Heart left ventricle (tissue), 16 donors: ENCODE results near the gene SLC6A20. TPM values are rescaled to one million over a fixed set of nuclear protein-coding genes. Genes with fewer than 3 reads are reported as not detected.

Experiments used
- ATAC-seq, 4 donors: fragments of 200-7000 bp; cut with Tn5 transposase; one replicate each; pipeline ENCODE4 v1.9.1; 2020 to 2022; ENCODE audit warnings: moderate library complexity in 4 of 4, mild to moderate bottlenecking in 3 of 4, moderate number of reproducible peaks in 1 of 4
- DNase-seq, 5 donors: peaks; one replicate each; pipeline ENCODE4 v3.0.0-alpha.2; 2020
- H3K27ac ChIP-seq, 12 donors: fragments of 200-600 bp; sonication (generic) in 4 of 12; one replicate each; pipeline versions ENCODE4 v1.5.0 to v1.8.0; 2016 to 2022; ENCODE audit warnings: mild to moderate bottlenecking in 2 of 12
- H3K27me3 ChIP-seq, 9 donors: fragments of 200-600 bp; sonication (generic) in 2 of 9; one replicate each; pipeline versions ENCODE4 v1.5.1 to v1.8.0; 2016 to 2022; ENCODE audit warnings: mild to moderate bottlenecking in 3 of 9
- H3K36me3 ChIP-seq, 9 donors: fragments of 200-600 bp; sonication (generic) in 2 of 9; one replicate each; pipeline versions ENCODE4 v1.5.0 to v1.8.0; 2018 to 2022; ENCODE audit warnings: mild to moderate bottlenecking in 2 of 9
- H3K4me1 ChIP-seq, 12 donors: fragments of 200-600 bp; sonication (generic) in 4 of 12; one replicate each; pipeline versions ENCODE4 v1.5.0 to v1.8.0; 2016 to 2022; ENCODE audit warnings: mild to moderate bottlenecking in 3 of 12
- H3K4me3 ChIP-seq, 12 donors: fragments of 200-600 bp; sonication (generic) in 4 of 12; one replicate each; pipeline versions ENCODE4 v1.5.0 to v1.8.0; 2017 to 2022; ENCODE audit warnings: mild to moderate bottlenecking in 9 of 12, moderate library complexity in 4 of 12
- H3K9me3 ChIP-seq, 12 donors: fragments of 200-600 bp; sonication (generic) in 4 of 12; one replicate each; pipeline versions ENCODE4 v1.5.0 to v1.8.0; 2016 to 2022; ENCODE audit warnings: mild to moderate bottlenecking in 1 of 12
- CTCF ChIP-seq, 12 donors: fragments of 200-600 bp; sonication (generic) in 4 of 12; IDR thresholded peaks; one replicate each; pipeline versions ENCODE4 v1.5.0 to v1.8.0; 2018 to 2022; ENCODE audit warnings: antibody characterized with exemption in 12 of 12, mild to moderate bottlenecking in 5 of 12
- POLR2A ChIP-seq, 2 donors: fragments of 450-650 bp; IDR thresholded peaks; one replicate each; pipeline ENCODE4 v1.6.1; 2017; ENCODE audit warnings: antibody characterized with exemption in 2 of 2, mild to moderate bottlenecking in 2 of 2, moderate library complexity in 2 of 2
- WGBS, 4 donors: extraction: QIAGEN DNeasy Blood & Tissue Kit in 2 of 4; methylation state at CpG; one replicate each; pipeline versions ENCODE4 v1.1.5 to v1.1.7; 2013 to 2018; 5-methylcytosine and 5-hydroxymethylcytosine counted together
- intact Hi-C, 10 donors: fragments of 100-400 bp; cut with DNase I; formaldehyde crosslinking; loops; one replicate each; pipeline versions ENCODE4 v1.11.1 to v1.14.2; 2022
- polyA plus RNA-seq, 2 donors: library from polyadenylated mRNA; stranded (reverse); fragments of 200-250 nt; gene quantifications; one replicate each; pipeline ENCODE4 v1.2.3, GENCODE V29; 2013
- total RNA-seq, 9 donors: library from RNA; depleted of rRNA in 2 of 9; stranded (reverse); fragments of >200 nt in 2 of 9; fragmentation: NEBNext Ultra II Directional in 3 of 9; extraction: Animal tissue kit (Norgen Biotek cat#: 25700) in 3 of 9; gene quantifications; one replicate each; pipeline versions ENCODE4 v1.1.0 to v1.2.4, GENCODE V29; 2016 to 2023
- donor health status: ischemic (EF 13 %, LVEDD 7.1; RV severe dilation, severe dysfunction).
- donor health status: healthy with polysubstance abuse.
- donor health status: DM: no; HTN: yes; CAD: no.
- donor health status: DM: no; HTN: no; CAD: no.
- donor health status: ischemic (EF 25% LVEDD 6.9; RV normal size, moderate dysfunction).
- donor health status: ischemic (EF 25% LVEDD 5.7; RV mildly dilated, moderate dysfunction).
- donor health status: healthy.
- donor health status: DM: yes; HTN: yes; CAD: no.
- donor health status: ischemic (EF 35%, LVEDD 5.7; RV mildly dilated, moderate dysfunction).
- donor health status: nonischemic (EF 11% LVEDD 7.7; RV severe dilation, severe dysfunction).
- donor health status: DM: yes; HTN: yes; CAD: no.
- donor health status: PGD.
- donor health status: ischemic (EF 29% LVEDD 5.4; RV normal size, mild dysfunction).
- donor health status: nonischemic (EF 23%, LVEDD 6.1; RV moderate dilation, normal function).

The SLC6A20 gene
- total and polyA plus RNA-seq, 11 donors, result 0.12 to 0.59 (median 0.19) TPM; not detected in 8

GRCh38 chr3:45719655-45720487, 76.5 kb downstream of the SLC6A20 start:
- intact Hi-C loops, result no loop called here
- WGBS, 4 donors, result 70 to 86% (median 79%) methylated on average over 3 of the region's 3 CpGs
- H3K9me3 ChIP-seq, result no peaks in the 10 kb centered on the region
- no peak overlapping the region for H3K27ac ChIP-seq
- peaks cover 0 to 80% (median 69%) of the 10 kb centered on the region in 9 donors for H3K36me3 ChIP-seq
- H3K27me3 ChIP-seq, result no peaks in the 10 kb centered on the region
- no peak for DNase-seq
- no peak for ATAC-seq
- H3K4me1 ChIP-seq, result peaks cover 0 to 16% (median 0%) of the 10 kb centered on the region in 12 donors
- no peak overlapping the region for H3K4me3 ChIP-seq
- TF ChIP-seq POLR2A (IDR thresholded peaks at IDR 0.05) (no peak), CTCF (IDR thresholded peaks at IDR 0.05) (no peak)

- H3K36me3 ChIP-seq, result peaks cover 0 to 88% (median 64%) of the 10 kb centered on the region in 9 donors
- intact Hi-C loops, result no loop called here
- TF ChIP-seq CTCF (IDR thresholded peaks at IDR 0.05), result no peak
- TF ChIP-seq POLR2A (IDR thresholded peaks at IDR 0.05), result no peak
- H3K27ac ChIP-seq, result peak overlapping the region in 9 of 12 donors; percentile 19 to 63 (median 47)
- no peak overlapping the region for H3K4me3 ChIP-seq
- H3K9me3 ChIP-seq, result no peaks in the 10 kb centered on the region
- no peak for DNase-seq
- no peaks in the 10 kb centered on the region for H3K27me3 ChIP-seq
- H3K4me1 ChIP-seq, result peaks cover 0 to 14% (median 0%) of the 10 kb centered on the region in 12 donors
- ATAC-seq, result peak; percentile 53 to 80 (median 60)
- 55 to 70% (median 61%) methylated on average over 3 of the region's 3 CpGs for WGBS, 4 donors
Measured at GRCh38 chr3:45716790-45717336, 79.5 kb downstream of the SLC6A20 start.

- WGBS, 4 donors, result 72 to 97% (median 74%) methylated on average over 2 of the region's 2 CpGs
- TF ChIP-seq POLR2A (IDR thresholded peaks at IDR 0.05) (no peak), CTCF (IDR thresholded peaks at IDR 0.05) (no peak)
- no peak for DNase-seq
- Histone ChIP-seq H3K9me3 (no peaks in the 10 kb centered on the region), H3K27me3 (no peaks in the 10 kb centered on the region), H3K4me1 (peaks cover 0 to 14% (median 0%) of the 10 kb centered on the region in 12 donors), H3K4me3 (no peak overlapping the region), H3K27ac (peak overlapping the region in 3 of 12 donors; percentile 47 to 63 (median 51)), H3K36me3 (peaks cover 0 to 89% (median 70%) of the 10 kb centered on the region in 9 donors)
- ATAC-seq, result peak in 1 of 4 donors; percentile 18
- intact Hi-C loops, result no loop called here
Measured at GRCh38 chr3:45715945-45716344, 80.4 kb downstream of the SLC6A20 start.

- H3K36me3 ChIP-seq, result peaks cover under 1 to 99% (median 87%) of the 10 kb centered on the region in 9 donors
- WGBS, 4 donors, result 83 to 90% (median 89%) methylated on average over 7 of the region's 7 CpGs
- H3K27me3 ChIP-seq, result no peaks in the 10 kb centered on the region
- ATAC-seq (no peak), DNase-seq (no peak)
- H3K4me1 ChIP-seq, result peaks cover 0 to 11% (median 0%) of the 10 kb centered on the region in 12 donors
- TF ChIP-seq CTCF (IDR thresholded peaks at IDR 0.05), result no peak
- TF ChIP-seq POLR2A (IDR thresholded peaks at IDR 0.05), result no peak
- H3K4me3 ChIP-seq, result no peak overlapping the region
- no peaks in the 10 kb centered on the region for H3K9me3 ChIP-seq
- H3K27ac ChIP-seq, result no peak overlapping the region
- intact Hi-C loops, result no loop called here
Measured at GRCh38 chr3:45712434-45713110, 83.8 kb downstream of the SLC6A20 start.
